HL-60 (cell line): ENCODE results near the gene PTMA.

Experiments used
- POLR2AphosphoS5 ChIP-seq: IDR thresholded peaks from 2 replicates; pipeline ENCODE4 v1.6.1; 2012; ENCODE audit warnings: low read depth
- SPI1 ChIP-seq: IDR thresholded peaks from 2 replicates; pipeline ENCODE4 v1.6.1; 2012; ENCODE audit warnings: low read depth, mild to moderate bottlenecking, borderline replicate concordance
- TF ChIP-seq, protein P1 (sequence below): IDR thresholded peaks from one replicate; pipeline ENCODE4 v1.5.1; 2011; ENCODE audit warnings: low read length, control low read depth, inconsistent platforms; ENCODE audit not compliant: insufficient read depth
- TF ChIP-seq, protein P2 (sequence below): IDR thresholded peaks from 2 replicates; pipeline ENCODE4 v1.6.1; 2012; ENCODE audit warnings: low read depth; ENCODE audit not compliant: insufficient replicate concordance

DNA sequence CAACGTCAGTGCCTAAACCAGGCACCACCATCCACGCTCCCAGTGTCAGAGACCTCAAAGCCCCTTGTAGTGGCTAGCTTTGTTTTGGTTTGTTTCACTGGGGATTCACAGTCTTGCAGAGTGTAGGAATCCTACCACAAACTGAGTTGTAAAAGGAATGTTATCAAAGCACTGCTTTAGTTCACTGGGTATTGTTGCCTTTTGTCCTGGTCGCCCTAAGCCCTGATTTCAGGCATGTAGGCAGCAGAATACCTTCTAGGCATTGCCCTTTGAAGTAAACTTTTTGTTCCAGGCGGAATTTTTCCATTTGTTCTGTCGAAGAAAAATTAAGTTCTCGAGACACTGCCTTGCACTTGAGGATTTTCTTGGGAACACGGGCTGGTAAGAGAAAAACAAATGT, 29.4 kb downstream of the PTMA start:
- TF ChIP-seq, protein P1, sequence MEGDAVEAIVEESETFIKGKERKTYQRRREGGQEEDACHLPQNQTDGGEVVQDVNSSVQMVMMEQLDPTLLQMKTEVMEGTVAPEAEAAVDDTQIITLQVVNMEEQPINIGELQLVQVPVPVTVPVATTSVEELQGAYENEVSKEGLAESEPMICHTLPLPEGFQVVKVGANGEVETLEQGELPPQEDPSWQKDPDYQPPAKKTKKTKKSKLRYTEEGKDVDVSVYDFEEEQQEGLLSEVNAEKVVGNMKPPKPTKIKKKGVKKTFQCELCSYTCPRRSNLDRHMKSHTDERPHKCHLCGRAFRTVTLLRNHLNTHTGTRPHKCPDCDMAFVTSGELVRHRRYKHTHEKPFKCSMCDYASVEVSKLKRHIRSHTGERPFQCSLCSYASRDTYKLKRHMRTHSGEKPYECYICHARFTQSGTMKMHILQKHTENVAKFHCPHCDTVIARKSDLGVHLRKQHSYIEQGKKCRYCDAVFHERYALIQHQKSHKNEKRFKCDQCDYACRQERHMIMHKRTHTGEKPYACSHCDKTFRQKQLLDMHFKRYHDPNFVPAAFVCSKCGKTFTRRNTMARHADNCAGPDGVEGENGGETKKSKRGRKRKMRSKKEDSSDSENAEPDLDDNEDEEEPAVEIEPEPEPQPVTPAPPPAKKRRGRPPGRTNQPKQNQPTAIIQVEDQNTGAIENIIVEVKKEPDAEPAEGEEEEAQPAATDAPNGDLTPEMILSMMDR = no peak
- TF ChIP-seq, protein P2, sequence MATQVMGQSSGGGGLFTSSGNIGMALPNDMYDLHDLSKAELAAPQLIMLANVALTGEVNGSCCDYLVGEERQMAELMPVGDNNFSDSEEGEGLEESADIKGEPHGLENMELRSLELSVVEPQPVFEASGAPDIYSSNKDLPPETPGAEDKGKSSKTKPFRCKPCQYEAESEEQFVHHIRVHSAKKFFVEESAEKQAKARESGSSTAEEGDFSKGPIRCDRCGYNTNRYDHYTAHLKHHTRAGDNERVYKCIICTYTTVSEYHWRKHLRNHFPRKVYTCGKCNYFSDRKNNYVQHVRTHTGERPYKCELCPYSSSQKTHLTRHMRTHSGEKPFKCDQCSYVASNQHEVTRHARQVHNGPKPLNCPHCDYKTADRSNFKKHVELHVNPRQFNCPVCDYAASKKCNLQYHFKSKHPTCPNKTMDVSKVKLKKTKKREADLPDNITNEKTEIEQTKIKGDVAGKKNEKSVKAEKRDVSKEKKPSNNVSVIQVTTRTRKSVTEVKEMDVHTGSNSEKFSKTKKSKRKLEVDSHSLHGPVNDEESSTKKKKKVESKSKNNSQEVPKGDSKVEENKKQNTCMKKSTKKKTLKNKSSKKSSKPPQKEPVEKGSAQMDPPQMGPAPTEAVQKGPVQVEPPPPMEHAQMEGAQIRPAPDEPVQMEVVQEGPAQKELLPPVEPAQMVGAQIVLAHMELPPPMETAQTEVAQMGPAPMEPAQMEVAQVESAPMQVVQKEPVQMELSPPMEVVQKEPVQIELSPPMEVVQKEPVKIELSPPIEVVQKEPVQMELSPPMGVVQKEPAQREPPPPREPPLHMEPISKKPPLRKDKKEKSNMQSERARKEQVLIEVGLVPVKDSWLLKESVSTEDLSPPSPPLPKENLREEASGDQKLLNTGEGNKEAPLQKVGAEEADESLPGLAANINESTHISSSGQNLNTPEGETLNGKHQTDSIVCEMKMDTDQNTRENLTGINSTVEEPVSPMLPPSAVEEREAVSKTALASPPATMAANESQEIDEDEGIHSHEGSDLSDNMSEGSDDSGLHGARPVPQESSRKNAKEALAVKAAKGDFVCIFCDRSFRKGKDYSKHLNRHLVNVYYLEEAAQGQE = no peak
- no peak for TF ChIP-seq POLR2AphosphoS5
- no peak for TF ChIP-seq SPI1
